ENCODE data around the gene CD70.
A peak's percentile ranks its signal among the peaks of the same experiment; 100 is the strongest.
"Not testable (repeated sequence)": the region's sequence is repeated elsewhere in the genome, so short reads cannot be mapped to it uniquely, and the experiment has no call there.

Gene CD70
- 0.65 to 3.8 (median 0.77) reads per million in 3 experiments for total RNA-seq

GRCh38 chr19:6590827-6591319, at the start of gene CD70:
Gene CD70, minus strand, starts transcription at chr19:6591150. Its CDS starts 148 bp downstream, at chr19:6591002.
- DNase-seq = peak; percentile 32

- not testable (repeated sequence) for DNase-seq
Observed at GRCh38 chr19:6640333-6640732, 49.4 kb upstream of the CD70 start.

GRCh38 chr19:6639439-6639838, 48.5 kb upstream of the CD70 start:
- DNase-seq = no peak

- DNase-seq = not testable (repeated sequence)
Observed at GRCh38 chr19:6633456-6633813, 42.5 kb upstream of the CD70 start.

GRCh38 chr19:6632747-6633455, 42.0 kb upstream of the CD70 start:
- not testable (repeated sequence) for DNase-seq

- peak; percentile 78 for DNase-seq
Observed at GRCh38 chr19:6632002-6632621, 41.2 kb upstream of the CD70 start.

GRCh38 chr19:6626764-6627163, 35.8 kb upstream of the CD70 start:
- DNase-seq = no peak

GRCh38 chr19:6617374-6617773, 26.4 kb upstream of the CD70 start:
- no peak for DNase-seq

GRCh38 chr19:6616011-6616410, 25.1 kb upstream of the CD70 start:
- DNase-seq = no peak

- DNase-seq = no peak
Observed at GRCh38 chr19:6613711-6614110, 22.8 kb upstream of the CD70 start.

- DNase-seq = no peak
Observed at GRCh38 chr19:6610934-6611852, 20.2 kb upstream of the CD70 start.

- DNase-seq = no peak
Observed at GRCh38 chr19:6608940-6609339, 18.0 kb upstream of the CD70 start.

GRCh38 chr19:6608146-6608545, 17.2 kb upstream of the CD70 start:
- DNase-seq = not testable (repeated sequence)

- not testable (repeated sequence) for DNase-seq
Observed at GRCh38 chr19:6606276-6607070, 15.5 kb upstream of the CD70 start.

- no peak for DNase-seq
Observed at GRCh38 chr19:6604906-6605305, 14.0 kb upstream of the CD70 start.

- DNase-seq = no peak
Observed at GRCh38 chr19:6602729-6603114, 11.8 kb upstream of the CD70 start.

- not testable (repeated sequence) for DNase-seq
Observed at GRCh38 chr19:6601537-6602052, 10.6 kb upstream of the CD70 start.

- DNase-seq = not testable (repeated sequence)
Observed at GRCh38 chr19:6600951-6601536, 10.1 kb upstream of the CD70 start.

- no peak for DNase-seq
Observed at GRCh38 chr19:6599866-6600454, 9.0 kb upstream of the CD70 start.

- DNase-seq = not testable (repeated sequence)
Observed at GRCh38 chr19:6598254-6598892, 7.4 kb upstream of the CD70 start.

All from central memory CD4-positive, alpha-beta T cell (primary cell).